GM19023 (cell line): ENCODE results near the gene RNF40.

Experiments used
- ATAC-seq: cut with Tn5 transposase; IDR thresholded peaks from one replicate; pipeline ENCODE4 v1.9.1; 2021; ENCODE audit warnings: mild to moderate bottlenecking, moderate library complexity; ENCODE audit not compliant: unreplicated experiment

The RNF40 gene

GRCh38 chr16:30761427-30761927 is 645 bp upstream of the RNF40 start:
- peak; percentile 35 for ATAC-seq

DNA sequence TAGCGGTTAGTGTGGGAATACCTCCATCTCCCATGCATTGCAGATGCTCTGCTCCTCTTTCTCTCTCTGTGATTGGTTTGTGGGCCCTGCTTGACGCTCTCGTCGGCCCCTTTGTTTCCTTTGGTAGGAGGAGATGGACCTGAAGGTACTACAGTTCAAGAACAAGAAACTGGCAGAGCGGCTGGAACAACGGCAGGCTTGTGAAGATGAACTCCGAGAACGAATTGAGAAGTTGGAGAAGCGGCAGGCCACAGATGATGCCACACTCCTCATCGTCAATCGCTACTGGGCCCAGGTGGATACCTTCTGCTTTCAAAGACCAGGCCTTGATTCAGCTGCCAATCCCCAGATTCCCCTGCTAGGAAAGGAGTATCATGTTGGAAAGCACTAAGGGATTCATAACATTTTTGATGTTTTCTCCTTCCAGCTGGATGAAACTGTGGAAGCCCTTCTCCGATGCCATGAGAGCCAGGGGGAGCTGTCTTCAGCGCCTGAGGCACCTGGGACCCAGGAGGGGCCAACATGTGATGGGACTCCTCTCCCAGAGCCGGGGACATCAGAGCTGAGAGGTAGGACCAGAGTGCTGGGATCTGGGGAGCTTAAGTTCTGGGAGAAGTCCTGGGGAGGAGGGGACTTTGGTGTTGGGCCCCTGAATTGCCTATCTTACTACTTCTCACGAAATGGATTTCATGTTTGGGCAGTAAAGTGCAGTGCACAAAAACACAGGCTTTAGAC is 1.0 kb downstream of the RNF40 start:
- no peak for ATAC-seq

DNA sequence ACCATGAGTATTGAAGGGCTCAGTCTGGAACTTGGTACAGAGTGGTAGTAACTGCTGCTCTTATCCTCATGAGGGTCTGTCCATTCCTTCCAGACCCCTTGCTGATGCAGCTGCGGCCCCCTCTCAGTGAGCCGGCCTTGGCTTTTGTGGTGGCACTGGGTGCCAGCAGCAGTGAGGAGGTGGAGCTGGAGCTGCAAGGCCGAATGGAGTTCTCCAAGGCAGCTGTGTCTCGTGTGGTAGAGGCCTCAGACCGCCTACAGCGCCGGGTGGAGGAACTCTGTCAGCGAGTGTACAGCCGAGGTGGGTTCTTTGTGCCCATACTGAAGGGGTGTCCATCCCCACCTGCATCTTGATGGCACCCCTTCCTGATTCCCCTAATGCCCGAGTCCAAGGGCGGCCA is 2.0 kb downstream of the RNF40 start:
- no peak for ATAC-seq

- no peak for ATAC-seq
Measured at GRCh38 chr16:30764816-30765465, 2.8 kb downstream of the RNF40 start.

DNA sequence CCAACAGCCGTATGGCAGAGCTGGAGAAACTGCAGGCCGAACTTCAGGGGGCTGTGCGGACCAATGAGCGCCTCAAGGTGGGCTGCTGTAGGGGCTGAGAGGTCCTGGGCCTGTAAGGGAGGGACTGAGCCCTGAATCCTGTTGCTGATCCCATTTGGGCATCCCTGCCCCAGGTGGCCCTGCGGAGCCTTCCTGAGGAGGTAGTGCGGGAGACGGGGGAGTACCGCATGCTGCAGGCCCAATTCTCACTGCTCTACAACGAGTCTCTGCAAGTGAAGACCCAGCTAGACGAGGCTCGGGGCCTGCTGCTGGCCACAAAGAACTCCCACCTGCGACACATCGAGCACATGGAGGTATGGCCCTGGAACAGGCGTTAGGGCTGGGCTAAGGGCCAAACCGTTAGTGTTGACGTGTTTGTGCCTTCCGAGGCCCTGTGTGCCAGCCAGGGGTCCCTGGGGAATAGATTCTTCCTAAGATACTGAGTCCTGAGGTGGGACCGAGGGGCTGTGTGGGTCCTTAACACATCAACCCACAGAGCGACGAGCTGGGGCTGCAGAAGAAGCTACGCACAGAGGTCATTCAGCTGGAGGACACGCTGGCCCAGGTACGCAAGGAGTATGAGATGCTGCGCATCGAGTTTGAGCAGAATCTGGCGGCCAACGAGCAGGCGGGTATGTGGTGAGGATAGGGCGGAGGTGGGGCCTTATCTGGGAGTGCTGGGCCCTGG is 4.2 kb downstream of the RNF40 start:
- no peak for ATAC-seq

- ATAC-seq: no peak
Measured at GRCh38 chr16:30766933-30767284, 4.8 kb downstream of the RNF40 start.

- no peak for ATAC-seq
Measured at GRCh38 chr16:30767767-30768465, 5.8 kb downstream of the RNF40 start.

DNA sequence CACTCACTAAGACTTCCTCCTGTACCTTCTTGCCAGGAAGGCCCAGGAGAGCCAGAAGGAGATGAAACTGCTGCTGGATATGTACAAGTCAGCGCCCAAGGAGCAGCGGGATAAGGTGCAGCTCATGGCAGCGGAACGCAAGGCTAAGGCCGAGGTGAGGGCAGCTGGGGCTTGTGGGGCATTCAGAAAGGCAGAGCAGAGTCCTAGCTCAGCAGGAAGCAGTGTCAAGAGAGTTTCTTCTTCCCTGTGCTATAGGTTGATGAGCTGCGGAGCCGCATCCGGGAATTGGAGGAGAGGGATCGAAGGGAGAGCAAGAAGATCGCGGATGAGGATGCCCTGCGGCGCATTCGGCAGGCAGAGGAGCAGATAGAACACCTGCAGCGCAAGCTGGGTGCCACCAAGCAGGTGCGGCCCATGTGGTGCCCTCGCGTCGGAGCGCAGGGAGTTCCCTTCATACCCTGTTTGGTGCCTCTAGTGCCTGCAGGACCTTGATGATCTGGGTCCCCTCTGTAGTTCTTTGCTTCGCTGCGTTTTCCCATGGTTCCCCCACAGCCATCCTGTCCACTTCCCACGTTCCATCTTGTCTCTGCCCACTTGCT is 6.6 kb downstream of the RNF40 start:
- ATAC-seq: no peak

- ATAC-seq: no peak
Measured at GRCh38 chr16:30769379-30770089, 7.4 kb downstream of the RNF40 start.

DNA sequence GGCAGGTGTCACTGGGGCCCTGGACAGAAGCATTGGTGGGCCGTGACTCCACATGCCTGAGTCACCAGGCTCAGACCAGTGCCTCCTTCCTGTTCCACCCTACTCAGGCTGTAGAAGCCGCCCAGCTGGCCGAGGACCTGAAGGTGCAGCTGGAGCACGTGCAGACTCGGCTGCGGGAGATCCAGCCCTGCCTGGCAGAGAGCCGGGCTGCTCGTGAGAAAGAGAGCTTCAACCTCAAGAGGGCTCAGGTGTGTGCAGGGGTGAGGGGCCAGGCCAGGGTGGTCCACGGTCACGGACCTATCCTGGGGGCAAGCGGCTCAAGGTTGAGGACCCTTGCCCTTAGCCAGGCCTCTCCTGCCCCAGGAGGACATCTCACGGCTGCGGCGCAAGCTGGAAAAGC is 9.6 kb downstream of the RNF40 start:
- no peak for ATAC-seq

DNA sequence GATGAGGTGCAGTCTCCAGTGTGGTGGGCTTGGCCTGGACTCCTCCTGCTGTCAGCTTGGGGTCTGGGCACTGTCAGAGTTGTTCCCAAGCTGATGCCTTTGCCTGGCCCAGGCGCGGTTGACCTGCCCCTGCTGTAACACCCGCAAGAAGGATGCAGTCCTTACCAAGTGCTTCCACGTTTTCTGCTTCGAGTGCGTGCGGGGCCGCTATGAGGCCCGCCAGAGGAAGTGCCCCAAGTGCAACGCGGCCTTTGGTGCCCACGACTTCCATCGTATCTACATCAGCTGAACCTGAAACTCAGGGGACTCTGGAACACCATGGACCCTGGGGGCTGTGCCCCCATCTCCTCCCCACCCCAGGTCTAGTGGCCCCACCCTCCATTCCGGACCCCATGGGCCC is 11.7 kb downstream of the RNF40 start:
- ATAC-seq: no peak

DNA sequence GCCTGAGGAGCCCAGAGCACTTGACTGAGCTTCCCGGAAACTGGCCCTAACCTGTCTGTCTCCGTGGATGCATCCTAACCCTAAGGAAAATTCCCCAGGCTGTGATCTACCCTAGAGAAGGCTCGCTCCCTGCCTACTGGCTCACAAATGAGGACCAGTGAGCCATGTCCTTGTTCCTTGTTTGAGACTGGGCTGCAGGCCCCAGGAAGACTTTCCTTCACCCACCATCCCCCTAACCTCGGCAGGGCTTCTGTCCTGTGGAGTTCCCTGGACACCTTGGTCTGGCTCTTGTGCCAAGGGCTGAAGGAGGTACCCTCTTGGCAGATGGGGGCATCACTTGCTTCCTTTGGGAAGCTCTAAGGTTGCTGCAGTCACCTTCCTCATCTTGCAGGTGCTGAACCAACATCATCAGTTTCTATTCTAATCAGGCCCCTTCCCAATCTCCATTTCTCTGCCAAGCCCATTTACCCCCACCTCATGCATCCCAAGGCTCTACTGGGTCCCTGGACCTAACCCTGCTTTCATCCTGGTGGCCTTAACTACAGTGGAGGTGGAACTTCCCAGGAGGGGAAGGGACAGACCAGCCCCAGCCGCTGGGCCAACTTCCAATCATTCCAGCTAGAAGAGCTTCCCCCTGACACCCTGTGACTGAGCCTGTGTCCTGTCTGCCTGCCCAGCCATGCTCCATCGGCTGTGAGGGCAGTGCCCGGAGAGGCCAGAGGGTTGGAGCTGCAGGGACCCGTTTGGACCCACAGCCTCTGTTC is 12.4 kb downstream of the RNF40 start:
- no peak for ATAC-seq

GRCh38 chr16:30775131-30775391 is 12.9 kb downstream of the RNF40 start:
- ATAC-seq: no peak

DNA sequence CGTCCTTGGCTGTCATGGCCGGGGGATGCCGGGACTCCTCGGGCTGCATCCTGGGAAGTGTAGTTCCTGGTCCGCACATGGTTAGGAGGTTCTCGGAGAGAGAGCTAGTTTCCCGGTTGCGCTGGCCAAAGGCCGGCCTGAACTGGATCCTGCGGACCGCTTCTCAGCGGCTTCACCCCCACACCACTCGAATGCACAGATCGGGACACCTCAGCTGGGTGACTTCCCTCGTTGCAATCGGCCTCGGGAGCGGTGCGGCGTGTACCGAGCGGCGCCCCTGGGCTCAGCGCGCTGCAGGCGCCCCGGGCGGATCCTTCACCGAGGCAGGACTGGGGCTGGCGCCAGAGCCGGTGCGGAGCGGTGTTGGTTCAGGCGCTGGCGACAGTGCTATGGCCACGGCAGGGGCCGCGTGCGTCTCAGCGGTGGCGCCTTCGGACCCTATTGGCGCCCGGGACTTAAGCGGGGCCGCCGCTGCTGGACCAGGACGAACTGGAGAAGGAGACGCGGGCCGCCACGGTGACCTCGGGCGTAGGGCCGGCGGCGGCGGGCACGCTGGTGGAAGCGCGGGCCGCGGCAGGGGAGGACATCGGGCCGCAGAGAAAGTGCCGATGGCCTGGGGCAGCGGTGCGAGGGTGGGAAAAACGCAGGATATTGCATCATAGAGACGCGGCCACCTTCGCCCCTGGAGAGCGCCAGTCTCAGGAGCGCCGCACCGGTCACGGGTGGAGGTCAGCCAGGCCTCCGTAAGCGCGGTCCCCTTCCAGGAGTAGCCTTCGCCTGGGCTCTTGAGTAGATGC is 13.5 kb downstream of the RNF40 start:
- peak; percentile 56 for ATAC-seq

DNA sequence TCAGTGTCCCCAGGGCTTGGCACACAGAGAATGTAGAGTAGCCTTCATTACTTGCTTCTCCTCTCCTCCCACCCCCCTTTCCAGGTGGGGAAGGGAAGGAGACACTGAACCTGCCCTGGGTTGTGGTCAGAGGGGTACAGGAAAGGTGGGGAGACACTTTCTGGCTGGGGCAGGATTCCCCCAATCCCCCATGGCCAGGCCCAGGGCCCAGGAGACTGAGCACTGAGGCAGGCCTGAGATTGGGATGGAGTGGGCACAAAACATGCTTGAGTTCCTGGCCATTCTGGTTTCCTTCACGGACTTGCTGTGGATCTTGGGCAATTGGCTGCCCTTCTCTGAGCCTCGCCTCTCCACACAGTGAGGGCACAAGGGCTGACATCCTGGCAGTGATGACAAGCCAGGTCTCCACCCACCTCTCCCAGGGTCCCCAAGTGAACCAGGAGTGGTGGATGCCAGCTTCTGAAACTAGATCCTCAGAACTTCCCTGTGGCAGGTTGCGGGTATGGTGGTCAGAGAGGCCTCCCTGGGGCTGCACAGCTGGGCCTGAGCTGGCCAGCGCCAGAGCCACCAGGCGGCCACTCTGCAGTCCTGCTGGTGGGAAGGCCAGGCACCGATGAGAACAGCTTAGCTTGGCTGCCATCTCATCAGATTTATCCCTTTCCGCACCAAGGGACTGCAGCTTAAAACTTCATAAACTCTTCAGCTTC is 15.6 kb downstream of the RNF40 start:
- ATAC-seq: no peak

- ATAC-seq: no peak
Measured at GRCh38 chr16:30778549-30779244, 16.6 kb downstream of the RNF40 start.

- ATAC-seq: no peak
Measured at GRCh38 chr16:30779596-30779995, 17.5 kb downstream of the RNF40 start.

DNA sequence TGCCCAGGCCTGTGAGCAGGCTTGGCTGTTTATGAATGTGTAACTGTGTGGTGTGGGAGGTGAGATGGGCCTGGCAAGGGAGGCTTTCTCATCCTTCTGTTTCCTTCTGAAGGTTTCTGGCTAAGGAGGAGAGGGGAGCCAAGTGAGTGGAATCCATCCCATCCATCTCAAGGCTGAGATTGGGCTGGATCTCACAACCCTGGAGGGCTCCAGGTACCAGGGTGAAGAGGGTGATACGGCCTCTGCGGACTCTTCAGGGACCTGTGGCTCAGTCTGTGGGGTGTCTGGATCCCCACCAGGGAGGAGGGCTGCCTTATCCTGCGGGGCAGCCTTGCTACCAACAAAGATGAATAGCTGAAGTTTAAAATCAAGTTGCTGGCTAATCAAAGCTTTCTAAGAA is 17.9 kb downstream of the RNF40 start:
- no peak for ATAC-seq
